ENCODE data around the gene EPRS1. TPM values are rescaled to one million over a fixed set of nuclear protein-coding genes. Genes with fewer than 3 reads are reported as not detected.

Gene EPRS1
- total and polyA plus RNA-seq, 4 donors: 20.4 to 59.3 (median 39.2) TPM

DNA sequence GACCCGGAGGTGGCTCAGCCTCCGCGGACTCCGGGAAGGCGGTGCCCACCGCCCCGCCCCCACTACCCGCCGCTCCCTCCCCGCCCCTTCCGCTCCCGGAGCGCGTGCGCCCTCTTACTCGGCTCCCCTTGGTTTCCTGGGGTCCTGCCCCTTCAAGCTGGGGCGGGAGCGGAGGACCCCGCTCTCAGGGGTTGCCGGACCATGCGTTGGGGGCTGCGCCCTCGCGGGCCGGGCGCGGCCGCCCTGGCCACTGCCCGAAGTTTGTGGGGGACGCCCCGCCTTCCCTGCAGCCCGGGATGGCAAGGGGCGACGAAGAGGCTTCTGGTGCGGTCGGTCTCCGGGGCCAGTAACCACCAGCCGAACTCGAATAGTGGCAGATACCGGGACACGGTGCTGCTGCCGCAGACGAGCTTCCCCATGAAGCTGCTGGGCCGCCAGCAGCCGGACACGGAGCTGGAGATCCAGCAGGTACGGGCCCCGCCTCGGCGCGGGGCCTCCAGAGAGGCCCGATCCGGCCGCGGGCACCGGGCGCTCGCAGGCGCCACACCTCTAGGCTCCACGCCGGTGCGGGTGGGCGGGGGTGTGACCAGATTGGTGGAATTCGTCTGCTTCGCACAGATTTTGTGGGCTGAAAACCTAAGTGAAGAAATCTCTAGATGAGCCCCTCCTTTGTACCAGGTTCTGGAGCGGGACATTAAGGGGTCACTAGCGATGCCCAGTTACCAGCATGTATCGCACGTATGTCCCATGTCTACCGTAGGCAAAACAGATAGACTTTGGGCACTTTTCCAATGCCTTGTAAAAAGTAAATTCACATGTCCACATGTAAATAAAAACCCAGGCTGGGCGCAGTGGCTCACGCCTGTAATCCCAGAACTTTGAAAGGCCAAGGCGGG, 48.0 kb upstream of the EPRS1 start, which contains the start of gene IARS2:
IARS2 (plus strand) TSS at position 117 of the 896 bp plus-strand sequence; CDS start at position 202, 85 bp downstream.
- Histone ChIP-seq H3K9me3 (ENCODE audit: control insufficient read depth in 4 of 4, low read length in 3 of 4) (no peaks in the 10 kb centered on the region), H3K4me3 (ENCODE audit: low read depth in 1 of 3, low read length in 3 of 3) (peak within 1 kb of the TSS; percentile 89 to 100 (median 97)), H3K27me3 (ENCODE audit: control insufficient read depth in 4 of 4, insufficient read depth in 4 of 4, low read length in 3 of 4) (no peaks in the 10 kb centered on the region), H3K4me1 (ENCODE audit: control insufficient read depth in 4 of 4, insufficient read depth in 4 of 4, low read length in 3 of 4) (peaks cover 6 to 20% (median 15%) of the 10 kb centered on the region in 4 donors), H3K27ac (ENCODE audit: low read depth in 1 of 2, low read length in 2 of 2) (peak within 1 kb of the TSS; percentile 79 to 86), H3K36me3 (ENCODE audit: control insufficient read depth in 4 of 4, insufficient read depth in 3 of 4, low read depth in 1 of 4, low read length in 3 of 4) (peaks cover 3 to 8% (median 8%) of the 10 kb centered on the region in 4 donors), H3K9ac (ENCODE audit: low read depth in 1 of 2, low read length in 2 of 2) (peak within 1 kb of the TSS; percentile 66 to 69)
- DNase-seq (ENCODE audit: low spot score): peak; percentile 90
- WGBS: 2% methylated on average over 73 of the region's 73 CpGs
- TF ChIP-seq GABPA (IDR thresholded peaks at IDR 0.05 in 1 of 2, conservative IDR thresholded peaks at IDR 0.05 in 1 of 2) (peak in 1 of 2 donors; percentile 58), HNF4G (IDR thresholded peaks at IDR 0.05) (no peak), RAD21 (IDR thresholded peaks at IDR 0.05) (no peak), RXRA (IDR thresholded peaks at IDR 0.05) (no peak), FOXA1 (IDR thresholded peaks at IDR 0.05) (no peak)
- TF ChIP-seq, protein P1, sequence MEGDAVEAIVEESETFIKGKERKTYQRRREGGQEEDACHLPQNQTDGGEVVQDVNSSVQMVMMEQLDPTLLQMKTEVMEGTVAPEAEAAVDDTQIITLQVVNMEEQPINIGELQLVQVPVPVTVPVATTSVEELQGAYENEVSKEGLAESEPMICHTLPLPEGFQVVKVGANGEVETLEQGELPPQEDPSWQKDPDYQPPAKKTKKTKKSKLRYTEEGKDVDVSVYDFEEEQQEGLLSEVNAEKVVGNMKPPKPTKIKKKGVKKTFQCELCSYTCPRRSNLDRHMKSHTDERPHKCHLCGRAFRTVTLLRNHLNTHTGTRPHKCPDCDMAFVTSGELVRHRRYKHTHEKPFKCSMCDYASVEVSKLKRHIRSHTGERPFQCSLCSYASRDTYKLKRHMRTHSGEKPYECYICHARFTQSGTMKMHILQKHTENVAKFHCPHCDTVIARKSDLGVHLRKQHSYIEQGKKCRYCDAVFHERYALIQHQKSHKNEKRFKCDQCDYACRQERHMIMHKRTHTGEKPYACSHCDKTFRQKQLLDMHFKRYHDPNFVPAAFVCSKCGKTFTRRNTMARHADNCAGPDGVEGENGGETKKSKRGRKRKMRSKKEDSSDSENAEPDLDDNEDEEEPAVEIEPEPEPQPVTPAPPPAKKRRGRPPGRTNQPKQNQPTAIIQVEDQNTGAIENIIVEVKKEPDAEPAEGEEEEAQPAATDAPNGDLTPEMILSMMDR (IDR thresholded peaks at IDR 0.05; ENCODE audit: low read depth, low read length, missing input control): no peak

DNA sequence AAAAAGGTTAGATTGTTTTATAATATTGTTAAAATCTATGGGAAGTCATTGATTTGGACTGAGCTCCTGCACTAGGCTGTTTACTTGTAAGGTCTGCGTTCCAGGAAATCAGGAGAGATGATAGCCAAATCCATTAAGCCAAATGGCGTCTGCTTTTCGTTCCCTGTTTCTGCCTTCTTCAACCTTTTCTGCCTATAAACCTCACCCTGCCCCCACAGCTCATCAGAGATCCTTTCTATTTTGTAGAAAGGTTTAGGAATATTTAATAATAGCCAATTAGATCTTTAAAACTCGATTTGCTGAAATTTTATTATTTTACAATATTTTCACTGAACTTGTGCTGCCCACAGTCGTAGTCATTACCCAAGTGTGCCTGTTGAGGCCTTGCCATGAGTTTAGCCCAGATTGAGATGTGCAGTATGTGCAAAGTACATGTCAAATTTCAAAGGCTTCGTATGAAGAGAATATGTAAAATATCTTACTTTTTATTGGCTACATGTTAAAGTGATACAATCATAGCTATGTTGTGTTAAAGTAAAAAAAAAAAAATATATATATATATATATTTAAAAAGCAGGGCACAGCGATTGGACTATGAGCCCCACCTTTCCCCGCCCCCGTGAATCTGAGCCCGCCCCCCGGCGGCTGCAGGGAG, 47.2 kb upstream of the EPRS1 start:
- Histone ChIP-seq H3K9ac (ENCODE audit: low read depth in 1 of 2, low read length in 2 of 2) (no peak overlapping the region), H3K4me3 (ENCODE audit: low read depth in 1 of 3, low read length in 3 of 3) (peak overlapping the region in 1 of 3 donors; percentile 89), H3K36me3 (ENCODE audit: control insufficient read depth in 4 of 4, insufficient read depth in 3 of 4, low read depth in 1 of 4, low read length in 3 of 4) (peaks cover 3 to 8% (median 5%) of the 10 kb centered on the region in 4 donors), H3K9me3 (ENCODE audit: control insufficient read depth in 4 of 4, low read length in 3 of 4) (no peaks in the 10 kb centered on the region), H3K27ac (ENCODE audit: low read depth in 1 of 2, low read length in 2 of 2) (no peak overlapping the region), H3K4me1 (ENCODE audit: control insufficient read depth in 4 of 4, insufficient read depth in 4 of 4, low read length in 3 of 4) (peaks cover 6 to 22% (median 15%) of the 10 kb centered on the region in 4 donors), H3K27me3 (ENCODE audit: control insufficient read depth in 4 of 4, insufficient read depth in 4 of 4, low read length in 3 of 4) (no peaks in the 10 kb centered on the region)
- WGBS: 16% methylated on average over 12 of the region's 12 CpGs
- TF ChIP-seq, protein P1 (IDR thresholded peaks at IDR 0.05; ENCODE audit: low read depth, low read length, missing input control): no peak
- TF ChIP-seq, protein P2, sequence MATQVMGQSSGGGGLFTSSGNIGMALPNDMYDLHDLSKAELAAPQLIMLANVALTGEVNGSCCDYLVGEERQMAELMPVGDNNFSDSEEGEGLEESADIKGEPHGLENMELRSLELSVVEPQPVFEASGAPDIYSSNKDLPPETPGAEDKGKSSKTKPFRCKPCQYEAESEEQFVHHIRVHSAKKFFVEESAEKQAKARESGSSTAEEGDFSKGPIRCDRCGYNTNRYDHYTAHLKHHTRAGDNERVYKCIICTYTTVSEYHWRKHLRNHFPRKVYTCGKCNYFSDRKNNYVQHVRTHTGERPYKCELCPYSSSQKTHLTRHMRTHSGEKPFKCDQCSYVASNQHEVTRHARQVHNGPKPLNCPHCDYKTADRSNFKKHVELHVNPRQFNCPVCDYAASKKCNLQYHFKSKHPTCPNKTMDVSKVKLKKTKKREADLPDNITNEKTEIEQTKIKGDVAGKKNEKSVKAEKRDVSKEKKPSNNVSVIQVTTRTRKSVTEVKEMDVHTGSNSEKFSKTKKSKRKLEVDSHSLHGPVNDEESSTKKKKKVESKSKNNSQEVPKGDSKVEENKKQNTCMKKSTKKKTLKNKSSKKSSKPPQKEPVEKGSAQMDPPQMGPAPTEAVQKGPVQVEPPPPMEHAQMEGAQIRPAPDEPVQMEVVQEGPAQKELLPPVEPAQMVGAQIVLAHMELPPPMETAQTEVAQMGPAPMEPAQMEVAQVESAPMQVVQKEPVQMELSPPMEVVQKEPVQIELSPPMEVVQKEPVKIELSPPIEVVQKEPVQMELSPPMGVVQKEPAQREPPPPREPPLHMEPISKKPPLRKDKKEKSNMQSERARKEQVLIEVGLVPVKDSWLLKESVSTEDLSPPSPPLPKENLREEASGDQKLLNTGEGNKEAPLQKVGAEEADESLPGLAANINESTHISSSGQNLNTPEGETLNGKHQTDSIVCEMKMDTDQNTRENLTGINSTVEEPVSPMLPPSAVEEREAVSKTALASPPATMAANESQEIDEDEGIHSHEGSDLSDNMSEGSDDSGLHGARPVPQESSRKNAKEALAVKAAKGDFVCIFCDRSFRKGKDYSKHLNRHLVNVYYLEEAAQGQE (IDR thresholded peaks at IDR 0.05): no peak
- no peak for TF ChIP-seq GABPA (IDR thresholded peaks at IDR 0.05 in 1 of 2, conservative IDR thresholded peaks at IDR 0.05 in 1 of 2)
- TF ChIP-seq RAD21 (IDR thresholded peaks at IDR 0.05): no peak
- TF ChIP-seq TAF1 (conservative IDR thresholded peaks at IDR 0.05): no peak
- TF ChIP-seq HNF4G (IDR thresholded peaks at IDR 0.05): no peak
- TF ChIP-seq, protein P3, sequence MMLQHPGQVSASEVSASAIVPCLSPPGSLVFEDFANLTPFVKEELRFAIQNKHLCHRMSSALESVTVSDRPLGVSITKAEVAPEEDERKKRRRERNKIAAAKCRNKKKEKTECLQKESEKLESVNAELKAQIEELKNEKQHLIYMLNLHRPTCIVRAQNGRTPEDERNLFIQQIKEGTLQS (IDR thresholded peaks at IDR 0.05): no peak
- TF ChIP-seq NR2F2 (IDR thresholded peaks at IDR 0.05): no peak
- TF ChIP-seq, protein P4, sequence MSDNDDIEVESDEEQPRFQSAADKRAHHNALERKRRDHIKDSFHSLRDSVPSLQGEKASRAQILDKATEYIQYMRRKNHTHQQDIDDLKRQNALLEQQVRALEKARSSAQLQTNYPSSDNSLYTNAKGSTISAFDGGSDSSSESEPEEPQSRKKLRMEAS (IDR thresholded peaks at IDR 0.05): no peak
- no peak for TF ChIP-seq EGR1 (IDR thresholded peaks at IDR 0.05; ENCODE audit: low read depth in 2 of 2)
- TF ChIP-seq FOXA1 (IDR thresholded peaks at IDR 0.05): no peak
- no peak for TF ChIP-seq RXRA (IDR thresholded peaks at IDR 0.05)
- TF ChIP-seq JUND (IDR thresholded peaks at IDR 0.05): no peak
- TF ChIP-seq SP1 (IDR thresholded peaks at IDR 0.05): peak; percentile 9
- TF ChIP-seq HNF4A (conservative IDR thresholded peaks at IDR 0.05): peak; percentile 42 to 43
- peak; percentile 48 for TF ChIP-seq YY1 (IDR thresholded peaks at IDR 0.05)
- TF ChIP-seq, protein P5, sequence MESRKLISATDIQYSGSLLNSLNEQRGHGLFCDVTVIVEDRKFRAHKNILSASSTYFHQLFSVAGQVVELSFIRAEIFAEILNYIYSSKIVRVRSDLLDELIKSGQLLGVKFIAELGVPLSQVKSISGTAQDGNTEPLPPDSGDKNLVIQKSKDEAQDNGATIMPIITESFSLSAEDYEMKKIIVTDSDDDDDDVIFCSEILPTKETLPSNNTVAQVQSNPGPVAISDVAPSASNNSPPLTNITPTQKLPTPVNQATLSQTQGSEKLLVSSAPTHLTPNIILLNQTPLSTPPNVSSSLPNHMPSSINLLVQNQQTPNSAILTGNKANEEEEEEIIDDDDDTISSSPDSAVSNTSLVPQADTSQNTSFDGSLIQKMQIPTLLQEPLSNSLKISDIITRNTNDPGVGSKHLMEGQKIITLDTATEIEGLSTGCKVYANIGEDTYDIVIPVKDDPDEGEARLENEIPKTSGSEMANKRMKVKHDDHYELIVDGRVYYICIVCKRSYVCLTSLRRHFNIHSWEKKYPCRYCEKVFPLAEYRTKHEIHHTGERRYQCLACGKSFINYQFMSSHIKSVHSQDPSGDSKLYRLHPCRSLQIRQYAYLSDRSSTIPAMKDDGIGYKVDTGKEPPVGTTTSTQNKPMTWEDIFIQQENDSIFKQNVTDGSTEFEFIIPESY (IDR thresholded peaks at IDR 0.05): no peak
- no peak for TF ChIP-seq FOXA2 (IDR thresholded peaks at IDR 0.05)
- no peak for DNase-seq (ENCODE audit: low spot score)

Data from liver (tissue), 9 donors.